NCI-H345 treated with DMSO at 0.1 percent for 48 hours (cell line): Measurements from ENCODE around the gene MTOR.
"Not testable (repeated sequence)": the region's sequence is repeated elsewhere in the genome, so short reads cannot be mapped to it uniquely, and the experiment has no call there.

Experiments
- DNase-seq: peaks from one replicate; lab custom pipeline; 2025; ENCODE audit not compliant: unreplicated experiment; lab: John Stamatoyannopoulos, UW

MTOR gene

DNA sequence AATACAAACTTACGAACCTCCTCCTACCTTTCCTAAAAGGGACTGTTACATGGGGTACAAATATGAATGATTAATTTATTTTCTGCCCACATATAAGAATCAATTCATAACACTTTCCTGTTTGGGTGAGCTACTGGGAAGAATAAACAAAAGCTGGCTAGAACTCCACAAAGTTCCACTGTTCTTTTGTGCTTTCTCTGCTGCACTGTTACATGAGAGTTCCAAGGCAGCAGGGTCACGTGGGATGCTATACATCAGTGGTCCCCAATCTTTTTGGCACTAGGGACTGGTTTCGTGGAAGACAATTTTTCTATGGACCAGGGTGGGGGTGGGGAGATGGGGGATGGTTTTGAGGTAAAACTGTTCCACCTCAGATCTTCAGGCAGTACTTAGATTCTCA, 75.4 kb downstream of the MTOR start:
- DNase-seq, result no peak

DNA sequence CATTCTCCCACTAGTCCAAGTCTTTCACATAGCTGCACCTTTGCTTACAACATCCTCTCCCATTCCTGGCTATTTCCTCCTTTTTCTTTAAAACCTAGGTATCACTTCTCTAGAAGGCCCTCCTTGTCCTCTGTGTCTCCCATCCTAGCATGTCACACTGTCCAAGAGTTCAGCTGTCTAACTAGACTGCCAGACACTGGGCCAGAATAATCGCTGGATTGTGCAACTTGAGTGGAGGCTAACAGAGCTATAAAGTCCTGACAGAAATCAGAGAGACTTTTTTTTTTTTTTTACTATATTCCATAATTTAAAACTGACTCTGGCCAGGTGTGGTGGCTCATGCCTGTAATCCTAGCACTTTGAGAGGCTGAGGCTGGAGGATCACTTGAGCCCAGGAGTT, 77.4 kb downstream of the MTOR start:
- no peak for DNase-seq

DNA sequence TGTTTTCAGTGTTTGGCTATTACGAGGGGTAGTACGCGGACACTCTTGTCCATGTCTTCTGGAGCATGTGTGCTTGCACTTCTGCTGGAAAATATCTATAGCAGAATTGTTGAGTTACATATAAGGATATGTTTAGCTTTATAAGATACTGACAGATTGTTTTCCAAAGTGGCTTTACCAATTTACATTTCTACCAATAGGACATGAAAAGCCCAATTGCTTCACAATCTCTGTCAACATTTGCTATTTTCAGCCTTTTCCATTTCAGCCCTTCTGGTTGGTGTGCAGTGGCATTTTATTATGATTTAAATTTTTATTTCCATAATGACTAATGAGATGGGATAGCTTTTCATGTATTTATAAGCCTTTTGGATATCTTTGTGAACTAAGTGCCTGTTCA, 79.5 kb downstream of the MTOR start:
- DNase-seq, result no peak

DNA sequence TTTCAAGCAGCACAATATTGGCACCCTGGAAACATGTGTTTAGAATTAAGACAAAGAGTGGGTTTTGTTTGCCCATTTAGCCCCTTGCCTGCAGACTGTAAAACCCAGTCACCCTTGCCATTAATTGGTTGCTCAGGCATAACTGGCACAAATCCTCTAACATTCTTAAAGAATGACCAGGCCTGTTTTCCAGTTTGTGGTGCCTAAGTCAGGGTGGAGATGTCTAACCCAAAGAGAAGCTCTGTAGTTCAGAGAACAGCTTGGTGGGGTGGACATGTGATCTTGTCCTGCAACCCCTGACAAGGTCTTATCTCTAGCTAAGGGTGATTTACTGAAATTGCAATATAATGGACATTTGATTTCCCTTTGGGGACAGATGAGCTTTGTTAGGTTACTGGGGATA, 82.0 kb downstream of the MTOR start:
- no peak for DNase-seq

DNA sequence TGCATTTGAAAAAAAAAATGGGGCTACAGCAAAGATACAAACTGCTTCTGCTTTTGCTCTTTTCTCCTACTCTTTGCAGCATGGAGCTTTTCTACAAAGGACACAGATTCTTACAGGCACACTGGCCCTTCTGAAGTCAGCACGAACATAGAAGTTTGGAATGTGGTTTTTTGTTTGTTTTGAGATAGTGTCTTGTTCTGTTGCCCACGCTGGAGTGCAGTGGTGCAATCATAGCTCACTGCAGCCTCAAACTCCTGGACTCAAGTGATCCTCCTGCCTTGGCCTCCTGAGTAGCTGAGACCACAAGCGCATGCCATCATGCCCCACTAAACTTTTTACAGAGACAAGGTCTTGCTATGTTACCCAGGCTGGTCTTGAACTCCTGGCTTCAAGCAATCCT, 82.6 kb downstream of the MTOR start:
- not testable (repeated sequence) for DNase-seq

DNA sequence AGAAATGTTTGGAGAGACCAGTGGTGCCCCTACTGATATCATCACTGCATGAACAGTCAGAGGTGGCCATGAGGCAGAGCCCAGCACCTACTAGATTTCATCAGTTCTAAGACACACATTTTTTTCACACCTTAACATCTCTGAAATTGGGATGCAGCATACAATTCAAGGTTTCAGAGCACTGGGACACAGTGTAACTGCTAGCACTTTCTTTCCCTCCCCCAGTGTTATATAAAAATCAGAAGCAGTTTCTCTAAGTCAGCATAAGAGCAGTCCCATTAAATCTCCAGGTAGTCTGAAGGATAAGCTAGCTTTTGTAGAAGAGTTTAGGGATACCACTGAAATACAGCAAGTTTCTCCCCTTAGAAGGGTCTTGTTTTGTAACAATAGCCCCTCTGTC, 83.2 kb downstream of the MTOR start:
- DNase-seq, result no peak

DNA sequence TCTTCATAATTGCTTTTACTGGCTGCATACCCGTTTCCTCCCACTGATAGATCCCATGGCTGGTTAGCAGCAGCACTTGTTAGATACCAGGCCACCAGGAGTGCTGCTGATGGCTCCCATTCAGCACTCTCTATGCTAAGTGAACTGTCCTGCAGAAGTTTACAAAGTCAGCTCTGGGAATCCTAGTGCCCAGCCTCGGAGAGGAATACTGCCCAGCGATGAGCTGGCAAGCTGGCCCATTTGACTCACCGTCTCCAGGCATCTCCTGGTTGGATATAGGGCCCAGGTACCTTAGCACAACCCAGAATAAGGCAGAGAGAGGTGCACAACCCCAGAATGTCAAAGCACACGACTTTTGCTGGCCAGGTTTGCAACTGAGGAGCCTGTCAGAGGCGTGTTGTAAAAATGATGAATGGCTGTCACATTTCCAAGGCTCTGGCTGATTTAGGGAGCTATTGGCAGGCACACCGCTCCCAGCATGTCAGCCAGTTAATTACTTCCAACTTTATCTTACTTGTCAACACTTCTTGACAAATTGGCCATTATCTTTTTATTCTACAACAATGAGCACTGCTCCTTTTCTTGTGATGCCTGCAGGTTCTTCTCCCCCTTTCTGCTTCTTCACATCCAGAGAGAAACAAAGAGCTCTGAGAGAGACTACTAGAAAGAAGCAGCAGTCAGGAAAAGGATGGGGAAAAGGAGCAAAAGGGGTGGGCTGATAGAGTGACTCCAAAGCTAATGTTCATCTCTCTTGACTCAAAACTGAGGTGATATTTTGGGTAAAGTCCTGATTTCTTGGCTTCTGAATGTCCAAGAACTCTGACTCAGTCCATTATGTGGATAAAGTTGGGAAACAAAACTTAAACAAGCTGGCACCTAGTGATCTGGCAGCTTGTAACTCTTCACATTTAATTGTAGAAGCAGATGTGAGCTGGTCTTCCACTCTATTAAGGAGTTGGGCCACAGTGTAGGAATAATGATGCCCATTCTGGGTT, 84.0 kb downstream of the MTOR start:
- DNase-seq, result no peak

DNA sequence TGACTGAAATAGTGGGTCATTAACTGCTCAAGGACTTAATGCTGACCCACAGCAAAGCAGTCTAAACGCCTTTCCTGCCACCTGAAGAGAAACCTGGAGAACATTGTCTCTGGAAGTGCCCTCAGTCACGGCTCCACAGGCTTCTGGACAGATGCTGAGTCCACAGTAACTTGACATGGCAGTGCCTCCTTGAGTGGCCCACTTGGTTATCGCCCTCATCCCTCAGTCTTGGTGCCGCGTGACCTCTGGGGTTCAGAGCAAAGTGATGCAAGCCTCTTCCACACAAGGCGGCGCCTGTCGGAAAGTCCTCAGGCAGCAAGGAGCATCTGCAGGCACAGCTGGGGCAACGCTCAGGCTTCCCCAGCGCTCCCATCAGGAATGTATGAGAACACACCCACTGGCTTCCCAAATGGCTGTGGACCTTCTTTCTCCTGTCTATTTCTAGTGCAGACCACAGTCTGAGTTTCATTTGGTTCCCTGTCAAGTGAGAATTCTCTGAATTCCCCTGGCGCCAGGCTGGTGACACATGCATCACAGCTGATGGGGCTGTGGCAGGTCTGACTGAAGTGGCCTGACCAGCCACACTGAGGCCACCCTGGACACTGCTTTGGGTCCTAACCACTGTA, 86.2 kb downstream of the MTOR start:
- no peak for DNase-seq

DNA sequence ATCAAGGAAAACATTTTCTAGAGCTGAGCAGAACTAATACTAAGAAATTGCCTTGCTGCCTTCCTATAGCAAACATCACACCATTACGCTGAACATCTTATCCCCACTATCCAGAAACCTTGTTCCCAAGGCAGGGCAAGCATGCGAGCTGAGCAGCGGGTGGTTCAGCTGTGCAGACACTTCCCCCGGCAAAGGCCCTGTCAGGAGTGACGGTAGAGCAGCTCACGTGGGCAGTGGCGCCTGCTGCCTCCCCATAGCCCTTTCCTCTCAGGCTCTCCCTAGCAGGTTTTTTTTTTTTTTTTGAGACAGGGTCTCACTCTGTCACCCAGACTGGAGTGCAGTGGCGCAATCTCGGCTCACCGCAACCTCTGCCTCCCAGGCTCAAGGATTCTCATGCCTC, 86.9 kb downstream of the MTOR start:
- DNase-seq, result no peak

DNA sequence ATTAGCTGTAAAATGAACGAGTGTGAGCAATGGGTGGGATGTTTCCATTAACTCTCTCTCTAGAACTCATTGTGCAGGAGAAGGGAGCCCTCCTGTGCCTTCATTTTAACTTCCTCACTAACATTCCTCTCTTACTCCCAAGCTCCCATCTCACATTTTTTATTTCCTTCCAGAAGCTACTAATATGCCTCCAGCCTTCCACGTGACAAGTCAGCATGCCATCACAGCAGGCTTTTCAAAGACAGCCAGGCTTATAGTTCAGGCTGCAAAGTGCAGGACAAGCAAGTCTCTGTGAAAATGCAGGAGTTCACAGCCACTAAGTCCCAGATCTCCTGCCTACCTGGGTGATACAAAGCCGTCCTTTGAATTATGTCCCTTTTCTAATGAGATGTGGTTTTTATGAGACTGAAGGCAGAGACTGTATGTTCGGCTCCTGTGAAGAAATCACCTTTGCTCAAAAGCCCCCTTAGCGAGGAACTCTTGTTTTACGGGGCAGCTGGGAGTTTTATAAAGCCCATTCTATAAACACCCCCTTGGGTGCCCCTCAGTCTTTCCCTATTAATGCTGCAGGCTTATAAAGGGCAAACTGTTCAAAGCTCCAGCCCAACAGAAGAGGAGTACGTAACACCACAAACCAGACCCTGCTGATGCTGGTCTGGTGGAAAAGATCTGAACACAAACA, 87.9 kb downstream of the MTOR start:
- no peak for DNase-seq

DNA sequence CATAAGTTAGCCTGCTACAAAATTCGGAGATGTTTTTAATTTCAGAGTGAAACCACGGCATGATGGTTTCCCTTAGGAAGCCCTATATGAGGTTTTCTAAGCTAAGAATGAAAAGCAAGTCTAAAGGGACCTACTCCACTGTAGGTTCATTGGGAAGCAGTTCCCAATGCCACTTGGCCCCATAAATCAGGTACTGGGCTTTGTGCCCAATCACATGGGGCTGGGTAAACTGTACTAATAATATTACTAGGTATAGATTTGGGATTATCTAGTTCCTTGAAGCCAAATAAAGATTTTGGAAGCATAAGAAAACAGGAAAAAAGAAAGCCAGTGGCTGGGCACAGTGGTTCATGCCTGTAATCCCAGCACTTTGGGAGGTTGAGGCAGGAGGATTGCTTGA, 92.2 kb downstream of the MTOR start:
- no peak for DNase-seq

DNA sequence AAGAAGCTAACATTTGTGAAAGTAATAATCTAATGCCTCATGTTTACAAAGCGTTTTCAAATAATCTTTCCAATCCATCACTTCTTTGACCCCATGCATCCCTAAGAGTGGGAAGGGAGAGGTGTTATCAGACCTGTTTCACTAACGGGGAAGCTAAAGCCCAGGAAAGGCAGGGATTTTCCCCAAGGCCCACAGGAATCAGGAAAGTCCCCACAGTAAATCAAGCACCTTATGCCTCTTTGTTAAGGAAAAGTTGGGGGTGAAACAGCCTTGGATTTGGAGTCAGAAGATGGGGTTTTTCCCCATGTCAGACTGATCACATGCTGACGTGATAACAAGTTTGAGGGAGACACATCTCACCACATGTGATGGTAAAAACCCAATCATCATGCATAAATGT, 93.1 kb downstream of the MTOR start:
- DNase-seq, result no peak

DNA sequence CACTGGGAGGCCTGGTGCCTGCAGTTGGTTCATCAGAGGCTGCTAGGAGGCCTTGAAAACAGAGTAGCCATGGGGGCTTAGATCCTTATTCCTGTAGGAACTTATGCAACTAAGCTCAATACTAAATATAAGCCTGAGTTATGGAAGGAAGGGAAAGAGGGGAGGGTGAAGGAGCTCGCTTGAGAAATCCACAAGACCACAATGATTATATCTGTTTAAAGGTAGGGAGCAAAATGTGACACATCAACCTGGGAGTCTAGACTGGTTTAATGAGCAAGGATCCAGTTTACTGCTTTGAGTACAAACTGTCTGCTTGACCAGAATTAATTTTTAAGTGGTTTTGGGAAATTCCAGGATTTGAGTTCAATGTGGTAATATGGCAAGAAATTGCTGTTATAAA, 93.6 kb downstream of the MTOR start:
- no peak for DNase-seq

DNA sequence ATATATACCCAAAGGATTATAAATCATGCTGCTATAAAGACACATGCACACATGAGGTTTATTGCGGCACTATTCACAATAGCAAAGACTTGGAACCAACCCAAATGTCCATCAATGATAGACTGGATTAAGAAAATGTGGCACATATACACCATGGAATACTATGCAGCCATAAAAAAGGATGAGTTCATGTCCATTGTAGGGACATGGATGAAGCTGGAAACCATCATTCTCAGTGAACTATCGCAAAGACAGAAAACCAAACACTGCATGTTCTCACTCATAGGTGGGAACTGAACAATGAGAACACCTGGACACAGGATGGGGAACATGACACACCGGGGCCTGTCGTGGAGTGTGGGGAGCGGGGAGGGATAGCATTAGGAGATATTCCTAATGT, 95.6 kb downstream of the MTOR start:
- DNase-seq, result not testable (repeated sequence)

DNA sequence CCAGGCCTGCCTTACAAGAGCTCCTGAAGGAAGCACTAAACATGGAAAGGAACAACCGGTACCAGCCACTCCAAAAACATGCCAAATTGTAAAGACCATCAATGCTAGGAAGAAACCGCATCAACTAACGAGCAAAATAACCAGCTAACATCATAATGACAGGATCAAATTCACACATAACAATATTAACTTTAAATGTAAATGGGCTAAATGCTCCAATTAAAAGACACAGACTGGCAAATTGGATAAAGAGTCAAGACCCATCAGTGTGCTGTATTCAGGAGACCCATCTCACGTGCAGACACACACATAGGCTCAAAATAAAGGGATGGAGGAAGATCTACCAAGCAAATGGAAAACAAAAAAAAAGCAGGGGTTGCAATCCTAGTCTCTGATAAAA, 99.6 kb downstream of the MTOR start:
- DNase-seq, result not testable (repeated sequence)

DNA sequence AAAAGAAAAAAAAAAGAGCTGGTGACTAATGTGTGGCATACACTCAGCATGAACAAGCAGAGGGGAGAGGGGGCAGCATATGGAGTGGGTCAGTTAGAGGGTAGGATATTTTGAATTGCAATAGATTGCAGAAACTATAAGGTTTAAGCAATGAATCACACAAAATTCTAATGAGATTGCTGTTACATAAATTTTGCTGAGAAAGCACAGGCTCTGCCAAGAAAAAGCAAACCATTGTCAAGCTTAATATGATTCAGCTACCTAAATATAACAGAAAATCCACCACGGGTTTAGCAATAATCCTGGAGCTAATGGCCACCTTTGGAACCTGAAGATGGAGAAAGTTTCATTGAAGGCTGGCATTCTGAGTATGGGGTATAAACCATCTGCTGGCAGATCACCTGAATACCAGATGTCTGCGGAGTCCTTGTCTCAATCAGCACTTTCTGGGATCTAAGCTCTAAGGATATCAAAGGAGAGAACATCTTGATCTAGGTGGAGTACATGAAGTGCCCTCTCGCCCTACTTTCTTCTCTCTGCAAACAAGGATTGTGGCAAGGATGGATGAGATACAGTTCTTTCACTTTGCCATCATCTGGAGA, 103.5 kb downstream of the MTOR start:
- no peak for DNase-seq

DNA sequence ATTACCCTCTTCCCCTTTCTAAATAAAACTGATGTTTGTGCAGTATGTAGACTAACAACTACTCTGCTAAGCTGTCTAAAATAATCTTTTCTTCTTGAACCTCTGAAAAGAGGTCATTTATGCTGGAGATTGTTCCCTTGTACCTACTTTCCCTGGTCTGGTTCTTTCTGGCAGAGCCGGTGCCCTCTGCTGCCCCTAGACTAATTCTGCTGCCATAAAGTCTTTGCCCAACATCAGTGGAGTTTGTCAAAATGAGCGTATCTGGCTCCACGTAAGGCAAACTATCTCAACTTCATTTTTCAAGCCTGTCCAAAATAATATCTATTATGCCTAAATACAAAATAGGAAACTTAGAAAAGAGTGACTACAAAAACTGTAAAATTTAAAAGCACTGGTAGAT, 104.1 kb downstream of the MTOR start:
- DNase-seq, result no peak

DNA sequence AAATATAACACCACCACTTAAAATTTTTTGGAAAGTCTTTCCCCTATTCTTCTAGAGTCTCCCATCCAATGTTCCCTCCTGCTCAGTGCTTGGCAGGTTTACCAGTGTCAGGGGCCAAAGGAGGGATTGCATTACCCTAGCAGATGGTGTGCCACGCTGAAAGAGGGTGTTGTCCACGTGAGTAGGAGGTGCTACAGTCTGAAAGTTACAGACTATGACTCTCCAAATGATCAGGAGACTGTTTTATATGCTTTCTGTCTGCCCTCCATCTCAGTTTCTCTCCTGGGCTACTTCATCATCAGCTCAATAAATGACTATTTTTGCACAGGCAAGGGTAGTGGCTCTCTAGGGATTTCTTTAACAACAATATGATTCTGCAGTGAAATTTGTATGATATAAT, 104.5 kb downstream of the MTOR start:
- no peak for DNase-seq

DNA sequence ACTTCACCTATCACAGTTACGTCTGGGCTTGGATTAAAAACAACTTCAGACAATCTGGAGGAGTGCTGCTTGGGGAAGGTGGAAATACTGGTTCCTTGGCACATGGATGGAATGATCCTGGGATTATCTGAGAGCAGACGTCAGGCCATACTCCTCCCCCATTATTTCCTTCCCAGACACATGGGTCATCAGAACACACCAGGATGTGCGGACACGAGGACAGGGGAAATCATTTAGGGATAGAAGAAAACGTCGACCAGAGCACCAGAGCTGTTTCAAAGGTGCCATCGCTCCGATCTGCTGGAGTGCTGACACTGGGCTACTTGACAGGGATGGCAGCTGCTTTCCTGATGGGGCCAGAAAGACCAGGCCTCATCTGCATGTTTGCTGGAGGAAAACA, 105.0 kb downstream of the MTOR start:
- no peak for DNase-seq

DNA sequence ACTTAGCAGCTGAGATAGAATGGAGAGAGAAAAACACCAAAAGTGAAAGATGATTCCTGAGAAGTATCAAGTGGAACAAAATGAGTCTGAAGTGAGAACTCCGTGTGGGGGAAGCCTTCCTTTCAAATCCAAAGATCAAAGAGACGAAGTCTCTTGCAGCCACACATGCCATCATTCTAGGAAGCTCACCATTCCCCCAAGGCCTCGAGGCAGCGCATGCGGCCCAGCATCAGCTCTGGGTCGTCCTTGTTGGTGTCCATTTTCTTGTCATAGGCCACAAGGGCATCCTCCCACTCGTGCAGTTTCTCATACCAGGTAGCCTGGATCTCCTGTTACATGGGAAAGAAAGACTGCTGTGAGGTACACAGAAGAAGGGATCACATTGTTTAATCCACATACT, 105.4 kb downstream of the MTOR start:
- no peak for DNase-seq

DNA sequence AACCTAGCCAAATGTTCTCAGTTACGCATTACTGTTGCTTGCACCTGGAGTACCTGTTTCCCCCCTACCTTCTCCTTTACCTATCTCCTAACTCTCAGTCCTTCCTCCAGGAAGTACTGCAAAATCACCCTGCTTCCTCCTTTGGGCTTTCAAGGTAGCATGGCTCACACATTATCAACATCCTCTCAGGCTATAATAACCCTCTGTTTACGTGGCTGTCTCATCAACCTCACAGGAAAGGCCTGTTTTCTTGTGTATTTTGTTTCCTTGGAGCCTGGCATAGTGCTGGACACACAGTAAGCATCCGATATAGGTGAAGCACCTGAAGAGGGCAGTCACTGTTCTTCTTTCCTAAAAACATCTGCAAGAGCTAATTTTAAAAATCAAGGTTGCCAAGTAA, 105.9 kb downstream of the MTOR start:
- DNase-seq, result no peak

DNA sequence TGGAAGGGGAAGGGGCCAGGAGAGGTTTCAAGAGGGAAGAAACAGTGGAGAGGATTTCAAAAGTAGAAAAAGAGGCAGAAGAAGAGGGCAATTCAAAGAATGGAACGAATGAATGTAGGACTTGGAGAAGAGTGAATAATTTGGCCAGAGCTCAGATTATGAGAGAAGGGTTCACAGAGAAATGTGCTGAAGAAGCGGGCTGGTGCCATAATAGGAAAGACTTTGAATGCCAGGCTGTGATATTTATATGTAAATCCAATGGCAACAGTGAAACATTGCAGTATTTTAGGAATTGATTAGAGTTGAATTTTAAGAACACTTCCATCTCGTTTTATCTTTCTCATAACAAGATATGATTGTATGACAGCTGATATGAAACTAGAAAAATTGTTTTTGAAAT, 109.2 kb downstream of the MTOR start:
- no peak for DNase-seq
